GM21723 (cell line): Measurements from ENCODE around the gene SPEM1.
"Not testable (repeated sequence)": the region's sequence is repeated elsewhere in the genome, so short reads cannot be mapped to it uniquely, and the experiment has no call there.

Experiments
- ATAC-seq: cut with Tn5 transposase; IDR thresholded peaks from one replicate; pipeline ENCODE4 v1.9.1; 2021; ENCODE audit warnings: mild to moderate bottlenecking, moderate library complexity; ENCODE audit not compliant: unreplicated experiment

The SPEM1 gene

GRCh38 chr17:7467498-7467897 lies 47.4 kb downstream of the SPEM1 start:
- no peak for ATAC-seq

- no peak for ATAC-seq
Measured at GRCh38 chr17:7468290-7468689, 48.2 kb downstream of the SPEM1 start.

GRCh38 chr17:7468804-7469389 lies 48.8 kb downstream of the SPEM1 start:
- no peak for ATAC-seq

- ATAC-seq = not testable (repeated sequence)
Measured at GRCh38 chr17:7469843-7470242, 49.7 kb downstream of the SPEM1 start.

GRCh38 chr17:7470457-7470973 lies 50.4 kb downstream of the SPEM1 start:
- ATAC-seq = not testable (repeated sequence)
